Measurements from ENCODE around the gene ZCCHC7.

GRCh38 chr9:37187713-37188439 is 67.5 kb downstream of the ZCCHC7 start:
- TF ChIP-seq FOS (IDR thresholded peaks at IDR 0.05; ENCODE audit: borderline replicate concordance, insufficient read depth, low read length), result no peak
- TF ChIP-seq CTCF (IDR thresholded peaks at IDR 0.05; ENCODE audit: extremely low read depth in 1 of 2, insufficient read depth in 1 of 2, low read depth in 1 of 2, low read length in 2 of 2), result no peak
- no peak for TF ChIP-seq MYC (IDR thresholded peaks at IDR 0.05; ENCODE audit: low read depth, low read length)
- no peak for TF ChIP-seq POLR2AphosphoS5 (IDR thresholded peaks at IDR 0.05; ENCODE audit: insufficient read depth, low read depth, low read length)
- no peak for TF ChIP-seq POLR2A (IDR thresholded peaks at IDR 0.05; ENCODE audit: low read depth, low read length)
- TF ChIP-seq EZH2 (IDR thresholded peaks at IDR 0.05; ENCODE audit: borderline replicate concordance, low read depth, low read length, severe bottlenecking), result no peak
- TF ChIP-seq JUN (IDR thresholded peaks at IDR 0.05; ENCODE audit: borderline replicate concordance, insufficient read depth, insufficient read length, low read depth), result no peak
- TF ChIP-seq GATA2 (IDR thresholded peaks at IDR 0.05; ENCODE audit: insufficient read depth, insufficient read length, low read depth, low read length), result no peak
- TF ChIP-seq, protein P1, sequence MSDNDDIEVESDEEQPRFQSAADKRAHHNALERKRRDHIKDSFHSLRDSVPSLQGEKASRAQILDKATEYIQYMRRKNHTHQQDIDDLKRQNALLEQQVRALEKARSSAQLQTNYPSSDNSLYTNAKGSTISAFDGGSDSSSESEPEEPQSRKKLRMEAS (IDR thresholded peaks at IDR 0.05; ENCODE audit: insufficient read depth, insufficient read length), result no peak
